Keratinocyte (primary cell): Measurements from ENCODE around the gene PLPP3. TPM values are rescaled to one million over a fixed set of nuclear protein-coding genes. Genes with fewer than 3 reads are reported as not detected.

ENCODE experiments used
- DNase-seq: peaks from one replicate; pipeline ENCODE4 v3.0.0-alpha.2; 2011; ENCODE audit warnings: low read depth, missing footprints, low spot score
- FAIRE-seq: peaks from 2 replicates; lab custom pipeline; 2011; peaks lifted over from hg19 to GRCh38; lab: Jason Lieb, UNC
- H2AFZ ChIP-seq: 2 replicates; pipeline ENCODE4 v1.6.0; 2012; ENCODE audit warnings: low read length, control low read depth, inconsistent platforms; ENCODE audit not compliant: control insufficient read depth
- H3K27ac ChIP-seq: 2 replicates; pipeline ENCODE4 v1.5.1; 2011; ENCODE audit warnings: low read length; ENCODE audit not compliant: control insufficient read depth, insufficient read depth
- H3K27me3 ChIP-seq: 3 replicates; pipeline ENCODE4 v1.6.0; 2011; ENCODE audit warnings: low read length; ENCODE audit not compliant: control insufficient read depth, insufficient read depth; ENCODE audit errors: extremely low read depth
- H3K36me3 ChIP-seq, 2 experiments: 2 replicates in 1 of 2; 3 replicates in 1 of 2; pipeline ENCODE4 v1.5.1; 2011; ENCODE audit warnings: low read length in 2 of 2, mild to moderate bottlenecking in 1 of 2; ENCODE audit not compliant: control insufficient read depth in 2 of 2, insufficient read depth in 2 of 2; ENCODE audit errors: extremely low read depth in 1 of 2
- H3K4me1 ChIP-seq: 3 replicates; pipeline ENCODE4 v1.5.1; 2011; ENCODE audit warnings: low read length; ENCODE audit not compliant: control insufficient read depth, insufficient read depth; ENCODE audit errors: extremely low read depth
- H3K4me2 ChIP-seq: 3 replicates; pipeline ENCODE4 v1.6.0; 2011; ENCODE audit warnings: low read depth, low read length; ENCODE audit not compliant: control insufficient read depth, insufficient read depth; ENCODE audit errors: extremely low read depth
- H3K4me3 ChIP-seq, 3 experiments: fragments of 200-600 bp in 1 of 3; sonication (generic) in 1 of 3; 2 replicates in 2 of 3; 3 replicates in 1 of 3; pipeline ENCODE4 v1.5.1; 2011 to 2016; ENCODE audit warnings: low read length in 3 of 3, mild to moderate bottlenecking in 3 of 3, control low read depth in 2 of 3, inconsistent platforms in 1 of 3, low read depth in 1 of 3, mixed read lengths in 1 of 3, mixed run types in 1 of 3, moderate library complexity in 1 of 3; ENCODE audit not compliant: control insufficient read depth in 2 of 3, insufficient read depth in 2 of 3; ENCODE audit errors: extremely low read depth in 1 of 3
- H3K79me2 ChIP-seq: 2 replicates; pipeline ENCODE4 v1.6.0; 2012; ENCODE audit warnings: low read length; ENCODE audit not compliant: control insufficient read depth, insufficient read depth
- H3K9ac ChIP-seq: 3 replicates; pipeline ENCODE4 v1.6.0; 2011; ENCODE audit warnings: low read length; ENCODE audit not compliant: control insufficient read depth, insufficient read depth; ENCODE audit errors: extremely low read depth
- H3K9me1 ChIP-seq: 3 replicates; pipeline ENCODE4 v1.6.0; 2011; ENCODE audit warnings: low read length; ENCODE audit not compliant: control insufficient read depth, insufficient read depth; ENCODE audit errors: extremely low read depth
- H3K9me3 ChIP-seq: 2 replicates; pipeline ENCODE4 v1.5.1; 2012; ENCODE audit warnings: low read depth, low read length; ENCODE audit not compliant: control insufficient read depth
- H4K20me1 ChIP-seq: 3 replicates; pipeline ENCODE4 v1.6.0; 2011; ENCODE audit warnings: low read length; ENCODE audit not compliant: control insufficient read depth, insufficient read depth; ENCODE audit errors: extremely low read depth
- EZH2 ChIP-seq: IDR thresholded peaks from one replicate; pipeline ENCODE4 v1.6.1; 2012; ENCODE audit warnings: inconsistent platforms, mild to moderate bottlenecking, low read length, moderate library complexity
- dilution Hi-C: fragments of 300-500 bp; cut with MboI; formaldehyde crosslinking; loops from one replicate; pipeline ENCODE4 v1.7.0; 2020; ENCODE audit warnings: low sequenced_read_pairs; ENCODE audit not compliant: extremely low pct_ligation_motif_present
- polyA plus RNA-seq, 5 experiments: library from polyadenylated mRNA; depleted of rRNA in 3 of 5; stranded (reverse) in 3 of 5; stranded (forward) in 1 of 5; unstranded in 1 of 5; fragments of >200 nt; gene quantifications; 1 replicate in 1 of 5; 2 replicates in 3 of 5; 3 replicates in 1 of 5; pipeline versions ENCODE4 v1.2.1 to v1.2.3, GENCODE V29; 2011 to 2012; ENCODE audit warnings: missing spikeins in 2 of 5, low read depth in 1 of 5, low replicate concordance in 1 of 5
- TF ChIP-seq, protein P1 (sequence below), 3 experiments: IDR thresholded peaks in 1 of 3; conservative IDR thresholded peaks in 1 of 3; optimal IDR thresholded peaks in 1 of 3; 2 replicates in 2 of 3; 3 replicates in 1 of 3; pipeline versions ENCODE3 to v1.5.1; 2011; ENCODE audit warnings: low read length in 3 of 3, mild to moderate bottlenecking in 3 of 3, moderate library complexity in 2 of 3, control low read depth in 1 of 3, inconsistent platforms in 1 of 3; ENCODE audit not compliant: insufficient read depth in 2 of 3; ENCODE audit errors: extremely low read depth in 1 of 3

PLPP3 gene
- polyA plus RNA-seq, 1 donor (not counting 4 experiments of a cell fraction or from before 2014, with no cell fraction given) = 4.0 TPM

DNA sequence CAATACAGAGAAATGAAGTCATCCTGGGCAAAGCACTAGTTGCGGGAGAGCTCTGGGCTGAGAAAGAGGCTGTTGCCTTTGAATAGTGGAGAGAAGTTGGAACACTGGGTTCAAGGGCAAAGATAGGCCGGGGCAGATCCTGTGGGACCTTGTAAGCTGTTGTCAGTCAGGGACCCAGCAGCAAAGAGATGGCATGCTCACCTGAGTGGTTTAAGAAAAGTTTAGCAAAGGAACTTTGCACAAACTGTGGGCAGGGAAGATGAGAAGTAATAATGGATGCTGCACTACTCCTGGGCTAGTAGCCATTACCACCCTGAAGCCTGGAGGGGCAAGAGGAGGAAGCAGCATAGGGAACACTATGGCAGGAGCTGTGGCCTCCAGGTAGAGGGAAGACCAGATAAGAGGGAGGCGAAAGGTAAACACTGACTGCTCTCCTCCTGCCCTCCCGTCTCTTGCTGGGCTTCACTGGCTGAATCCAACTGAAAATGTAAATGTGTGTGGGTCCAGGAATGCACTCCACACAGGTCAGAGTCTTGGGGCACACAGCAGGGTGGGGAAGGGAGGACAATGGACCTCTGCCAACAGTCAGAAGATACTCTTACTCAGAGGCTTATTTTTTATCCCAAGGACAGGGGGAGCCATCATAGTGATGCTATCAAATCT is 129.2 kb downstream of the PLPP3 start:
- no peak for FAIRE-seq
- no peaks in the 10 kb centered on the region for H4K20me1 ChIP-seq
- H3K9me3 ChIP-seq = no peaks in the 10 kb centered on the region
- H3K9me1 ChIP-seq = no peaks in the 10 kb centered on the region
- H2AFZ ChIP-seq = no peak overlapping the region
- peaks cover 7% of the 10 kb centered on the region for H3K27me3 ChIP-seq
- dilution Hi-C loops = no loop called here
- no peak overlapping the region for H3K4me3 ChIP-seq
- H3K79me2 ChIP-seq = no peaks in the 10 kb centered on the region
- no peak overlapping the region for H3K27ac ChIP-seq
- no peak overlapping the region for H3K4me2 ChIP-seq
- H3K4me1 ChIP-seq = no peaks in the 10 kb centered on the region
- no peaks in the 10 kb centered on the region for H3K36me3 ChIP-seq
- no peak for TF ChIP-seq EZH2
- TF ChIP-seq, protein P1, sequence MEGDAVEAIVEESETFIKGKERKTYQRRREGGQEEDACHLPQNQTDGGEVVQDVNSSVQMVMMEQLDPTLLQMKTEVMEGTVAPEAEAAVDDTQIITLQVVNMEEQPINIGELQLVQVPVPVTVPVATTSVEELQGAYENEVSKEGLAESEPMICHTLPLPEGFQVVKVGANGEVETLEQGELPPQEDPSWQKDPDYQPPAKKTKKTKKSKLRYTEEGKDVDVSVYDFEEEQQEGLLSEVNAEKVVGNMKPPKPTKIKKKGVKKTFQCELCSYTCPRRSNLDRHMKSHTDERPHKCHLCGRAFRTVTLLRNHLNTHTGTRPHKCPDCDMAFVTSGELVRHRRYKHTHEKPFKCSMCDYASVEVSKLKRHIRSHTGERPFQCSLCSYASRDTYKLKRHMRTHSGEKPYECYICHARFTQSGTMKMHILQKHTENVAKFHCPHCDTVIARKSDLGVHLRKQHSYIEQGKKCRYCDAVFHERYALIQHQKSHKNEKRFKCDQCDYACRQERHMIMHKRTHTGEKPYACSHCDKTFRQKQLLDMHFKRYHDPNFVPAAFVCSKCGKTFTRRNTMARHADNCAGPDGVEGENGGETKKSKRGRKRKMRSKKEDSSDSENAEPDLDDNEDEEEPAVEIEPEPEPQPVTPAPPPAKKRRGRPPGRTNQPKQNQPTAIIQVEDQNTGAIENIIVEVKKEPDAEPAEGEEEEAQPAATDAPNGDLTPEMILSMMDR (optimal IDR thresholded peaks at IDR 0.05 in 1 of 3, IDR thresholded peaks at IDR 0.05 in 1 of 3, conservative IDR thresholded peaks at IDR 0.05 in 1 of 3; ENCODE audit: extremely low read depth in 1 of 3, insufficient read depth in 2 of 3, low read length in 3 of 3) = no peak
- no peak overlapping the region for H3K9ac ChIP-seq
- DNase-seq = no peak

DNA sequence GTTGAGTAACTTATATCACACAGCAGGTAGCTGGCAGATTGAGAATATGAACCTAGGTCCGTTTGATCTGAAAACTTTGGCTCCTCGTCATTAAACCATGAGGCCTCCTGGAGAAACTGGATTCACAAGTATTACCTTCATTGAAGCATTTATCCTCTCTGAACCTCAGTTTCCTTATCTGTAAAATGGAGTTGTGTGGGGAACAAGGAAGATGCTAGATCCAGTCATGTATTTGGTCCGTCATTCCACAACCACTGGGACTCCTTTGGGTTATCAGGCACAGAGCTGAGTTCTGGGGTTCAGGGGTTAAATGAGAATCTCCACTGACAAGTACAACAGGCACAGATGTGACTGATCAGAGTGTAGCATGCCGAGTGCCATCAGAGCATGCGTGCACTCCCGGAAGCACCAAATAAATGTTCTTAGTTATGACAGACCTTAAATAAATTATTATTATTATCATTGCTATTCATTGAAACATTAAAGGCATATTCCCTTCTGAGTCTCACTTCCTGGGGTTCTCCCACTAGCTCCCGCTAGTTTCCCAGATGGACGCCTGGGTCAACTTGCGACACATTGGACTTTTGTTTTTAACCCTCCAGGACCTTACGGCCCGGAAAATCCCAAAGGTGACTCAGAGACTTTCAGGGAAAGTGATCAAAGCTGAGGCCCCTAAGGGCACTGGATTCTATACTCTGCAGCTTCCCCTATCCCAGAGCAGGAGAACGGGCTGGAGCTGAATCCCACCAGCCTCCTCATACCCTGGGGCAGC is 130.6 kb downstream of the PLPP3 start:
- Histone ChIP-seq H3K4me3 (no peak overlapping the region), H3K9me1 (no peaks in the 10 kb centered on the region), H3K27me3 (peaks cover 10% of the 10 kb centered on the region), H3K4me2 (no peak overlapping the region), H3K9ac (no peak overlapping the region), H3K4me1 (no peaks in the 10 kb centered on the region), H4K20me1 (no peaks in the 10 kb centered on the region), H3K36me3 (no peaks in the 10 kb centered on the region), H3K27ac (no peak overlapping the region), H3K79me2 (no peaks in the 10 kb centered on the region), H3K9me3 (no peaks in the 10 kb centered on the region), H2AFZ (peak overlapping the region; percentile 31)
- FAIRE-seq = peak; percentile 17
- dilution Hi-C loops = no loop called here
- TF ChIP-seq, protein P1 (optimal IDR thresholded peaks at IDR 0.05 in 1 of 3, IDR thresholded peaks at IDR 0.05 in 1 of 3, conservative IDR thresholded peaks at IDR 0.05 in 1 of 3; ENCODE audit: extremely low read depth in 1 of 3, insufficient read depth in 2 of 3, low read length in 3 of 3) = no peak
- no peak for DNase-seq
